GM18907 (cell line): ENCODE results near the gene DBNDD1.

Experiments used
- ATAC-seq: cut with Tn5 transposase; IDR thresholded peaks from one replicate; pipeline ENCODE4 v1.9.1; 2021; ENCODE audit warnings: mild to moderate bottlenecking, moderate library complexity; ENCODE audit not compliant: unreplicated experiment

Gene DBNDD1

GRCh38 chr16:90037276-90037675, 18.0 kb upstream of the DBNDD1 start:
- ATAC-seq = no peak

- ATAC-seq = no peak
Observed at GRCh38 chr16:90035902-90036301, 16.6 kb upstream of the DBNDD1 start.

GRCh38 chr16:90034504-90034903, 15.2 kb upstream of the DBNDD1 start:
- ATAC-seq = no peak

GRCh38 chr16:90033387-90033786, 14.1 kb upstream of the DBNDD1 start:
- ATAC-seq = no peak

- ATAC-seq = no peak
Observed at GRCh38 chr16:90032674-90033331, 13.5 kb upstream of the DBNDD1 start.

- ATAC-seq = no peak
Observed at GRCh38 chr16:90031931-90032673, 12.8 kb upstream of the DBNDD1 start.

- ATAC-seq = no peak
Observed at GRCh38 chr16:90031186-90031930, 12.1 kb upstream of the DBNDD1 start.

- no peak for ATAC-seq
Observed at GRCh38 chr16:90028985-90029384, 9.7 kb upstream of the DBNDD1 start.

- no peak for ATAC-seq
Observed at GRCh38 chr16:90027611-90028010, 8.4 kb upstream of the DBNDD1 start.

- no peak for ATAC-seq
Observed at GRCh38 chr16:90026135-90026534, 6.9 kb upstream of the DBNDD1 start.

- ATAC-seq = no peak
Observed at GRCh38 chr16:90023078-90023447, 3.8 kb upstream of the DBNDD1 start.

GRCh38 chr16:90022209-90023077, 3.2 kb upstream of the DBNDD1 start:
- peak; percentile 74 for ATAC-seq

- no peak for ATAC-seq
Observed at GRCh38 chr16:90020838-90021382, 1.7 kb upstream of the DBNDD1 start.

GRCh38 chr16:90020260-90020837, 1.1 kb upstream of the DBNDD1 start:
- no peak for ATAC-seq

GRCh38 chr16:90019543-90020259, 445 bp upstream of the DBNDD1 start:
- ATAC-seq = no peak

- no peak for ATAC-seq
Observed at GRCh38 chr16:90018297-90018651, 982 bp downstream of the DBNDD1 start.

- no peak for ATAC-seq
Observed at GRCh38 chr16:90016339-90016950, 2.8 kb downstream of the DBNDD1 start.

GRCh38 chr16:90015586-90016338, 3.5 kb downstream of the DBNDD1 start:
- ATAC-seq = no peak
